A673 (cell line): ENCODE results near the gene VTI1A. TPM values are rescaled to one million over a fixed set of nuclear protein-coding genes. Genes with fewer than 3 reads are reported as not detected.

Experiments used
- BruUV-seq: library from RNA; stranded (reverse); fragments of 400-500 nt; replicated peaks from 2 replicates; lab custom pipeline; 2021; lab: Mats Ljungman, UMichigan
- CTCF ChIA-PET: fragments of 300-600 bp; sonication (Branson Sonifier 250); formaldehyde crosslinking; loops from one replicate; lab custom pipeline; 2022; ENCODE audit warnings: antibody characterized with exemption; lab: Charles Lee
- POLR2A ChIA-PET: fragments of 300-600 bp; sonication (Branson Sonifier 250); formaldehyde crosslinking; loops from one replicate; lab custom pipeline; 2022; ENCODE audit warnings: antibody characterized with exemption; ENCODE audit not compliant: low non-redundant PET; lab: Charles Lee
- DNase-seq: peaks from one replicate; pipeline ENCODE4 v3.0.0-alpha.2; 2015; ENCODE audit warnings: low spot score
- H3K27ac ChIP-seq: fragments of 200-600 bp; sonication (generic); 2 replicates; pipeline ENCODE4 v1.5.1; 2016; ENCODE audit warnings: mixed run types, low read depth, mild to moderate bottlenecking, mixed read lengths, antibody characterized with exemption, low read length; ENCODE audit not compliant: poor library complexity, severe bottlenecking
- H3K27me3 ChIP-seq: fragments of 200-600 bp; sonication (generic); replicated peaks from 2 replicates; pipeline ENCODE4 v1.6.1; 2017; ENCODE audit warnings: mixed run types, low read depth, mild to moderate bottlenecking, mixed read lengths, antibody characterized with exemption, low read length; ENCODE audit not compliant: insufficient read depth, poor library complexity
- H3K36me3 ChIP-seq: fragments of 200-600 bp; sonication (generic); 2 replicates; pipeline ENCODE4 v1.6.1; 2016; ENCODE audit warnings: mixed run types, mild to moderate bottlenecking, mixed read lengths, antibody characterized with exemption, low read length; ENCODE audit not compliant: insufficient read depth, poor library complexity, severe bottlenecking
- H3K4me1 ChIP-seq: fragments of 200-600 bp; sonication (generic); 2 replicates; pipeline ENCODE4 v1.6.1; 2017; ENCODE audit warnings: mixed run types, mild to moderate bottlenecking, mixed read lengths, antibody characterized with exemption, low read length; ENCODE audit not compliant: insufficient read depth, poor library complexity, severe bottlenecking
- H3K4me3 ChIP-seq: fragments of 200-600 bp; sonication (generic); 2 replicates; pipeline ENCODE4 v1.5.1; 2016; ENCODE audit warnings: low read depth, mixed run types, mild to moderate bottlenecking, mixed read lengths, low read length; ENCODE audit not compliant: poor library complexity, severe bottlenecking
- H3K9me3 ChIP-seq: fragments of 200-600 bp; sonication (generic); 2 replicates; pipeline ENCODE4 v1.6.1; 2016; ENCODE audit warnings: mixed run types, low read depth, mild to moderate bottlenecking, mixed read lengths, antibody characterized with exemption, low read length; ENCODE audit not compliant: poor library complexity, severe bottlenecking
- CTCF ChIP-seq: fragments of 300-800, 200-600 bp; sonication (generic); conservative IDR thresholded peaks from 2 replicates; pipeline ENCODE4 v1.5.1; 2017; ENCODE audit warnings: low read depth, mild to moderate bottlenecking, antibody characterized with exemption, low read length, moderate library complexity, mixed read lengths
- EZH2 ChIP-seq: fragments of 200-600 bp; sonication (generic); IDR thresholded peaks from 2 replicates; pipeline ENCODE4 v1.6.1; 2017; ENCODE audit warnings: borderline replicate concordance, low read depth, mild to moderate bottlenecking, mixed read lengths, antibody characterized with exemption, low read length; ENCODE audit not compliant: poor library complexity, severe bottlenecking
- intact Hi-C: fragments of 100-400 bp; cut with micrococcal nuclease; formaldehyde crosslinking; loops from one replicate; pipeline ENCODE4 v1.10.0; 2022; ENCODE audit not compliant: unreplicated experiment
- total RNA-seq: library from RNA; stranded (reverse); gene quantifications from 2 replicates; pipeline ENCODE4 v1.2.3, GENCODE V29; 2021

VTI1A gene
- total RNA-seq, 1 experiment from 2014 or later = 38.7 TPM

- DNase-seq = no peak
- H3K4me1 ChIP-seq = no peaks in the 10 kb centered on the region
- no peaks in the 10 kb centered on the region for H3K36me3 ChIP-seq
- H3K27me3 ChIP-seq = no peaks in the 10 kb centered on the region
- no peak overlapping the region for H3K4me3 ChIP-seq
- TF ChIP-seq CTCF = no peak
- TF ChIP-seq EZH2 = no peak
- ChIA-PET CTCF (no interaction called here), POLR2A (no interaction called here)
- no TSS peak for BruUV-seq
- no peak overlapping the region for H3K27ac ChIP-seq
- H3K9me3 ChIP-seq = no peaks in the 10 kb centered on the region
- intact Hi-C loops = no loop called here
Observed at GRCh38 chr10:112816033-112816430, 369.0 kb downstream of the VTI1A start.

- Histone ChIP-seq H3K9me3 (no peaks in the 10 kb centered on the region), H3K36me3 (no peaks in the 10 kb centered on the region), H3K27ac (no peak overlapping the region), H3K4me3 (no peak overlapping the region), H3K27me3 (no peaks in the 10 kb centered on the region), H3K4me1 (no peaks in the 10 kb centered on the region)
- TSS peak; percentile 11 for BruUV-seq
- POLR2A ChIA-PET = no interaction called here
- intact Hi-C loops = no loop called here
- DNase-seq = no peak
- no peak for TF ChIP-seq CTCF
- TF ChIP-seq EZH2 = no peak
- CTCF ChIA-PET = no interaction called here
Observed at GRCh38 chr10:112816891-112817290, 369.9 kb downstream of the VTI1A start.

- TF ChIP-seq CTCF (no peak), EZH2 (no peak)
- Histone ChIP-seq H3K9me3 (no peaks in the 10 kb centered on the region), H3K4me1 (no peaks in the 10 kb centered on the region), H3K27ac (no peak overlapping the region), H3K36me3 (no peaks in the 10 kb centered on the region), H3K4me3 (no peak overlapping the region), H3K27me3 (no peaks in the 10 kb centered on the region)
- DNase-seq = no peak
- POLR2A ChIA-PET = no interaction called here
- CTCF ChIA-PET = no interaction called here
- intact Hi-C loops = no loop called here
- BruUV-seq = no TSS peak
Observed at GRCh38 chr10:112817981-112818777, 371.2 kb downstream of the VTI1A start.
